ENCODE data around the gene NOSIP. TPM values are rescaled to one million over a fixed set of nuclear protein-coding genes. Genes with fewer than 3 reads are reported as not detected.

The NOSIP gene
- total RNA-seq, 1 donor from 2014 or later = 47.6 TPM

DNA sequence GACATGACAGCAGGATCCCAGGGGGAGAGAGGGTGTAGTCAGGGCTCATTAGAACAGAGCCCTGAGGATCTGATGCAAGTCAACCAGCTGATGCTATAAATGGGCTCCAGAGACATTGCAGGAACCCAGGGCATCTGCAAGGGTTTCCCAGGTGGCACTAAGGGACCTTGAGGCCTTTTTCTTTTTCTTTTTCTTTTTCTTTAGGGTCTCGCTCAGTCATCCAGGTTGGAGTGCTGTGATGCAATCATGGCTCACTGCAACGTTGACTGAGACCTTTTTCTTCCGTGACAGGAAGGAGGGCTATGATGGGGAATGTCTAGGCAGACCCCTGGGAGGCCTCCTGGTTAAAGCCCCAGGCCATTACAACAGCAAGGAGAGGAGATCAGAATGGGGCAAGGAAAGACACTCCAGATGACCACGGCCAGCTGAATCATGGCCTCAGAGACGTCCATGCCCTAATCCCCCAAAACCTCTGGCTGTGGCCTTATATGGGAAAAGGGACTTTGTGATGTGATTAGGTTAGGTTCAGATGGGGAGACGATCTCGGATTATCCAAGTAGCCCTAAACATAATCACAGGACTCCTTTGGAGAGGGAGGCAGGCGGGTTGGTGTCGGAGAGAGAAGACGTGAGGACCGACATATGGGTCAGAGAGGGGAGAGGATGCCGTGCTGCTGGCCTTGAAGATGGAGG lies 72.4 kb downstream of the NOSIP start:
- DNase-seq = no peak

DNA sequence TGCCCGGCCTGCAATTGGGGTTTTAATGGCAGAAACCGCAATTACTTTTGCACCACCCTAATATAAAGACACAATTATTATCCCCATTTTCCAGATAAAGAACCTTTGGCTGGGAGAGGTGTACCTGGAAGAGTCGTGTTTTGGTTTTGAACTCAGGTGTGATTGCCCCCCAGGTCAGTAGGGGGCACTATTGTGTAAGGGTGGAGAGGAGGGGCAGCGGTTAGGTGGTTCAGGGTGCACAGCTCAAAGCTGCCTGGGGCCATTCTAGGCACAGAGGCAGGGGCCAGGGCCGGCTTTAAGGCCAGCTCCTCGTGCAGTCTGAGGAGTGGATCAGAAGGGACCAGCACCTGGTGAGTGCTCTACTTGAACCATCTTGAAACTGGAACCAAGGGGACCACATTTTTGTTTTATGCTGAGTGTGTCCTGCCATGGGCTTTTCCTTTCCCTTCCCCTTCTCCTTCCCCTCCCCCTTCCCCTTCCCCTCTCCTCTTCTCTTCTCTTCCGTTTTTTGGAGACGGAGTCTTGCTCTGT lies 73.7 kb downstream of the NOSIP start:
- peak; percentile 50 for DNase-seq

Small RNA genes lying within 50 kb of the gene (small RNA-seq; reads per million reads assigned to genes)
- gene RF00019 (ENCODE audit: low replicate concordance) = not detected

Other genes starting within 250 kb of the NOSIP start
- 2.3 TPM for gene CD37, start 245.2 kb downstream of the NOSIP start, total RNA-seq
- gene TEAD2, start 218.1 kb downstream of the NOSIP start, total RNA-seq = 30.9 TPM
- not detected for gene DKKL1, start 216.7 kb downstream of the NOSIP start, total RNA-seq
- gene KASH5, start 192.3 kb downstream of the NOSIP start, total RNA-seq = not detected
- gene PTH2, start 157.1 kb downstream of the NOSIP start, total RNA-seq = not detected
- gene GFY, start 155.2 kb downstream of the NOSIP start, total RNA-seq = not detected
- gene SLC17A7, start 139.0 kb downstream of the NOSIP start, total RNA-seq = 1.4 TPM
- gene PIH1D1, start 128.7 kb downstream of the NOSIP start, total RNA-seq = 58.3 TPM
- 34.6 TPM for gene ALDH16A1, start 127.3 kb downstream of the NOSIP start, total RNA-seq
- gene FLT3LG, start 106.3 kb downstream of the NOSIP start, total RNA-seq = 2.5 TPM
- gene RPL13A, start 92.9 kb downstream of the NOSIP start, total RNA-seq = 1,944 TPM
- gene RPS11, start 84.1 kb downstream of the NOSIP start, total RNA-seq = 5,071 TPM
- 122 TPM for gene FCGRT, start 67.9 kb downstream of the NOSIP start, total RNA-seq
- gene RCN3, start 52.6 kb downstream of the NOSIP start, total RNA-seq = 41.4 TPM
- gene PRRG2, start 760 bp upstream of the NOSIP start, total RNA-seq = 3.4 TPM
- gene PRR12, start 10.6 kb upstream of the NOSIP start, total RNA-seq = 9.4 TPM
- gene RRAS, start 59.6 kb upstream of the NOSIP start, total RNA-seq = 15.5 TPM
- gene SCAF1, start 61.7 kb upstream of the NOSIP start, total RNA-seq = 19.5 TPM
- gene IRF3, start 85.3 kb upstream of the NOSIP start, total RNA-seq = 44.0 TPM
- 10.9 TPM for gene BCL2L12, start 85.4 kb upstream of the NOSIP start, total RNA-seq
- 208 TPM for gene PRMT1, start 96.7 kb upstream of the NOSIP start, total RNA-seq
- 0.92 TPM for gene ADM5, start 109.0 kb upstream of the NOSIP start, total RNA-seq
- gene CPT1C, start 110.6 kb upstream of the NOSIP start, total RNA-seq = 5.1 TPM
- gene TSKS, start 182.8 kb upstream of the NOSIP start, total RNA-seq = 1.1 TPM
- 56.2 TPM for gene AP2A1, start 186.4 kb upstream of the NOSIP start, total RNA-seq
- gene FUZ, start 232.7 kb upstream of the NOSIP start, total RNA-seq = 25.7 TPM
- gene MED25, start 237.7 kb upstream of the NOSIP start, total RNA-seq = 38.2 TPM

All from tongue (tissue), 3 donors.